C4-2B (cell line): ENCODE measurements around the gene KLHDC1.

Source experiments
- ZFX ChIP-seq: fragments of 450-650 bp; IDR thresholded peaks from 2 replicates; pipeline ENCODE4 v1.6.1; 2017
- TF ChIP-seq, protein P1 (sequence below): fragments of 450-650 bp; conservative IDR thresholded peaks from 2 replicates; pipeline ENCODE4 v1.5.1; 2017; ENCODE audit warnings: mild to moderate bottlenecking

DNA sequence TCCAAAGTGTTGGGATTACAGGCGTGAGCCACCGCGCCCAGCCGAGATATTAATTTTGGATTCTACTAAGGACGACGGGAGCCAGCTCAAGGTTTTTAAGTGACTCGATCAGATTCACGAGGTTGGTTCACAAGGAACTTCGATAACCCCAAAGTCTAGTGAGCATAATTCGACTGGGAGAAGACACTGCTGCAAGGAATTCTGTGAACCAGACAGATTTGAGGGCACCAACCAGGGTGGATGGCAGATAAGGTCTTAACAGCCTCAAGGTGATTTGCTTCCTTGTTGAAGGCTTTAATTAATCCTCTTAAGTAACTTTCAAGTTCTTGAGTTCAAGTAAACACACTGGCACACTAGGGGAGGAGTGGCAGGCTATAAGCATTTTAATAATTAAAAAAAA lies 73.9 kb downstream of the KLHDC1 start:
- TF ChIP-seq, protein P1, sequence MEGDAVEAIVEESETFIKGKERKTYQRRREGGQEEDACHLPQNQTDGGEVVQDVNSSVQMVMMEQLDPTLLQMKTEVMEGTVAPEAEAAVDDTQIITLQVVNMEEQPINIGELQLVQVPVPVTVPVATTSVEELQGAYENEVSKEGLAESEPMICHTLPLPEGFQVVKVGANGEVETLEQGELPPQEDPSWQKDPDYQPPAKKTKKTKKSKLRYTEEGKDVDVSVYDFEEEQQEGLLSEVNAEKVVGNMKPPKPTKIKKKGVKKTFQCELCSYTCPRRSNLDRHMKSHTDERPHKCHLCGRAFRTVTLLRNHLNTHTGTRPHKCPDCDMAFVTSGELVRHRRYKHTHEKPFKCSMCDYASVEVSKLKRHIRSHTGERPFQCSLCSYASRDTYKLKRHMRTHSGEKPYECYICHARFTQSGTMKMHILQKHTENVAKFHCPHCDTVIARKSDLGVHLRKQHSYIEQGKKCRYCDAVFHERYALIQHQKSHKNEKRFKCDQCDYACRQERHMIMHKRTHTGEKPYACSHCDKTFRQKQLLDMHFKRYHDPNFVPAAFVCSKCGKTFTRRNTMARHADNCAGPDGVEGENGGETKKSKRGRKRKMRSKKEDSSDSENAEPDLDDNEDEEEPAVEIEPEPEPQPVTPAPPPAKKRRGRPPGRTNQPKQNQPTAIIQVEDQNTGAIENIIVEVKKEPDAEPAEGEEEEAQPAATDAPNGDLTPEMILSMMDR, result no peak
- TF ChIP-seq ZFX, result no peak
